Keratinocyte (primary cell): ENCODE measurements around the gene ARL3.

Experiments
- EZH2 ChIP-seq: IDR thresholded peaks from one replicate; pipeline ENCODE4 v1.6.1; 2012; ENCODE audit warnings: inconsistent platforms, mild to moderate bottlenecking, low read length, moderate library complexity
- TF ChIP-seq, protein P1 (sequence below), 3 experiments: IDR thresholded peaks in 1 of 3; conservative IDR thresholded peaks in 1 of 3; optimal IDR thresholded peaks in 1 of 3; 2 replicates in 2 of 3; 3 replicates in 1 of 3; pipeline versions ENCODE3 to v1.5.1; 2011; ENCODE audit warnings: low read length in 3 of 3, mild to moderate bottlenecking in 3 of 3, moderate library complexity in 2 of 3, control low read depth in 1 of 3, inconsistent platforms in 1 of 3; ENCODE audit not compliant: insufficient read depth in 2 of 3; ENCODE audit errors: extremely low read depth in 1 of 3

DNA sequence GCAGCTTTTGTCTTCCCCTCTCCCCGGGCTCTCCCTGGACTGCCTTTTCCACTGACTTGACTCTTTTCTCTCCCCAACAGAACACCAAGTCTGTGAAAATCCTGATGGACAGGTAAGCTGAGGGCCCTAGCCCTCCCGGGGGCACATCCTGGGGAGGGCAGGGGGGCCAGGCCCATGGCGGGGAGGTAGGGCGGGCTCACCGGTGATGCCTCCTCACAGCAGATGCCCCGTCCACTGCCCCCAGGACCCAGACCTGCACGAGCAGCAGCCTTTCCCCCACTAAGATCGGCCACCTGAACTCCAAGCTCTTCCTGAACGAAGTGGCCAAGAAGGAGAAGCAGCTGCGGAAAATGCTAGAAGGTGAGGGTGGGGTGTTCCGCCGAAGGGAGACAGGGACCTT is 58.2 kb downstream of the ARL3 start:
- TF ChIP-seq, protein P1, sequence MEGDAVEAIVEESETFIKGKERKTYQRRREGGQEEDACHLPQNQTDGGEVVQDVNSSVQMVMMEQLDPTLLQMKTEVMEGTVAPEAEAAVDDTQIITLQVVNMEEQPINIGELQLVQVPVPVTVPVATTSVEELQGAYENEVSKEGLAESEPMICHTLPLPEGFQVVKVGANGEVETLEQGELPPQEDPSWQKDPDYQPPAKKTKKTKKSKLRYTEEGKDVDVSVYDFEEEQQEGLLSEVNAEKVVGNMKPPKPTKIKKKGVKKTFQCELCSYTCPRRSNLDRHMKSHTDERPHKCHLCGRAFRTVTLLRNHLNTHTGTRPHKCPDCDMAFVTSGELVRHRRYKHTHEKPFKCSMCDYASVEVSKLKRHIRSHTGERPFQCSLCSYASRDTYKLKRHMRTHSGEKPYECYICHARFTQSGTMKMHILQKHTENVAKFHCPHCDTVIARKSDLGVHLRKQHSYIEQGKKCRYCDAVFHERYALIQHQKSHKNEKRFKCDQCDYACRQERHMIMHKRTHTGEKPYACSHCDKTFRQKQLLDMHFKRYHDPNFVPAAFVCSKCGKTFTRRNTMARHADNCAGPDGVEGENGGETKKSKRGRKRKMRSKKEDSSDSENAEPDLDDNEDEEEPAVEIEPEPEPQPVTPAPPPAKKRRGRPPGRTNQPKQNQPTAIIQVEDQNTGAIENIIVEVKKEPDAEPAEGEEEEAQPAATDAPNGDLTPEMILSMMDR (optimal IDR thresholded peaks at IDR 0.05 in 1 of 3, IDR thresholded peaks at IDR 0.05 in 1 of 3, conservative IDR thresholded peaks at IDR 0.05 in 1 of 3; ENCODE audit: extremely low read depth in 1 of 3, insufficient read depth in 2 of 3, low read length in 3 of 3) = no peak
- no peak for TF ChIP-seq EZH2
